Measurements from ENCODE around the gene CSF3R.
"Not testable (repeated sequence)": the region's sequence is repeated elsewhere in the genome, so short reads cannot be mapped to it uniquely, and the experiment has no call there.

CSF3R gene

DNA sequence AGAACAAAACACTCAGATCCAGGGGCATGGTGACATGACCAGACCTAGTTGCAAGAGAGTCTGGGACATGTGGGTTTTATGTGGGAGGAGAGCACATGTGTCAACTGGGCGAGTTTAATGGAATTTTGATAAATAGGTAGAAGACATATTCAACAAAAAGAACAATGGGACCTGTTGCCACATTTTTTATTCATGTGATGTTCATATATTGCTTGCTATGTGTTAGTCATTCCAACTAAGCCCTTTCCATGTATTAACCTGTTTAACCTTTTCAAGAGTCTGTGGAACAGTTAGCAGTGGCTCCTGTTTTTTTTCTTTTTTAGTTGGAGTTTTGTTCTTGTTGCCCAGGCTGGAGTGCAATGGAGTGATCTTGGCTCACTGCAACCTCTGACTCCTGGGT is 30.1 kb upstream of the CSF3R start:
- no peak for DNase-seq (ENCODE audit: low spot score)

DNA sequence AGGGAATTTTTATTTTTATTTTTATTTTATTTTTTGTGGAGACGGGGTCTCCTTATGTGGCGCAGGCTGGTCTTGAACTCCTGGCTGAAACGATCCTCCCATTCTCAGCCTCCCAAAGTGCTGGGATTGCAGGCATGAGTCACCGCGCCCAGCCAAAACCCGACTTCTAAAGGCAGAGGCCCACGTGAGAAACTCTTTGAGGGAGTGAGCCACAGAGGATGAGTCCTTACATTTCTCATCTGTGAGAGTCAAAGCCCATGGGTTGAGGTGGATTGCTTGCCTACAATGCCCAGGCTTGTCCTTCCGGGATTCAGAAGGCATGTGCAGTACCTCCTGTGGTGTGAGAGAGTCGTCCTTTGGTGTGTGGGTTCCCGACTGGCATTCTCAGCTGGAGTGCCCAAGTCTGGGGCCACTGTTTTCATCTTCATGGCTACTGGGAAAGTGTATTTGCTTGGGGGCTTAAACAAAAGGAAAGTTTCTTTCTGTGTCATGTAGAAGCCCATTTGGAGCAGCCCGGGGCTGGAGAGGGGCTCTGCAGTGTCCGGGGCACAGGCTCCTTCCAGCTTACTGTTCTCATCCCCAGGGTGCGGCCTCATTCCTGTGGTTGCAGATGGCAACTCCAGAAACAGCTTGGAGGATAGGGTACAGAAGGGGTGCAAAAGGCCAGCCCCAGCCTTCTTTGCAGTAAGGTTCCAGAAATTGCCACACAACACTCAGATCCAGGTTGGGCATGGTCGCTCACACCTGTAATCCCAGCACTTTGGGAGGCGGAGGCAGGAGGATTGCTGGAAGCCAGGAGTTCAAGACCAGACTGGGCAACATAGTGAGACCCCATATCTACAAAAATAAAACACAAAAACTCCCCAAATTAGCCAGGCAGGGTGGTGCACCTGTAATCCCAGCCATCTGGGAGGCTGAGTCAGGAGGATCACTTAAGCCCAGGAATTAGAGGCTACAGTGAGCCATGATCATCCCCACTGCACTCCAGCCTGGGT is 29.4 kb upstream of the CSF3R start:
- no peak for DNase-seq (ENCODE audit: low spot score)

DNA sequence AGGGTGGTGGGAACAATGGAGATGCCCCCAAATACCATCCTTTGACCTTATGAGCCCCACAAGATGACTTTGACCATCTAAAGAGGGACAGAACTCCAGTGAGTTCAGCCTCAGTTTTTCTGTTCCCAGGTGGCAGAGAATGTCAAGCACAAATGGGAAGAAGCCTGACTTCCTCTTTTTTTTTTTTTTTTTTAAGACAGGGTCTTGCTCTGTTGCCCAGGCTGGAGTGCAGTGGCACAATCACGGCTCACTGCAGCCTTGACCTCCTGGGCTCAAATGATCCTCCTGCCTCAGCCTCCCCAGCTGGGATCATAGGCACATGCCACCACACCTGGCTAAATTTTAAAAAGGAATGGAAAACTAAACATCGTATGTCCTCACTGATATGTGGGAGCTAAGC is 28.5 kb upstream of the CSF3R start:
- not testable (repeated sequence) for DNase-seq (ENCODE audit: low spot score)

DNA sequence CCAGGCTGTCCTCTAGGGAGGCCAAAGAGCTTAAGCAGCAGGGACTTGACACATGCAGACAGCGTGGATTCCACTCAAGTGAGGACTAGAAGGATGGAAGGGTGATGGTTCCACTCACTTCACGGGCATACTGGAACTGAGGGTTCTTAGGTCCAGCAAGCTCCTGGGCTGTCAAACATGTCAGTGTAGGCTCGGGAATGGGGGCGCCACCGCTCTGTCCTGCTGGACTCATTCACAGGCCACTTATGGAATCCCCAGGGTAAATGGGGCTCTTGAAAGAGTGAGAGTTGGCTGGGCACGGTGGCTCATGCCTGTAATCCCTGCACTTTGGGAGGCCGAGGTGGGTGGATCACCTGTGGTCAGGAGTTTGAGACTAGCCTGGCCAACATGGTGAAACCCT is 27.7 kb upstream of the CSF3R start:
- no peak for DNase-seq (ENCODE audit: low spot score)

DNA sequence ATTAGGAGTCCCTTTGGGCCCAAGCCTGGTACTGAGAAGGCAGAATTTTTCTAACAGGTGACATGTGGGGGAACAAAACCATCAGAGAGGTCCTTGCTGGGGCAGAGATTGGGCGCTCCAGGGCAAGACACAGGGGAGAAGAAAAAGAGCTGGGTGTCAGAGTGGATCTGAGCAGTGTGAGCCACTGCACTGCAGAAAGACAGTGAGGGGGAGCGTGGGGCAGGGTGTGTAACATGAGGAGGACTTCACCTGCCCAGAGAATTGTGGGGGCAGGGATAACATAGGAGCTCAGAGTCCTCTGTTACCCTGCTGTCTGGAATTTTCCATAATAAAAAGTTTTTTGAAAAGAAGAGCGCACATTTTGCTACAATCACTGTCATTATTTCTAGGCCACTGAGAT is 25.5 kb upstream of the CSF3R start:
- DNase-seq (ENCODE audit: low spot score), result no peak

DNA sequence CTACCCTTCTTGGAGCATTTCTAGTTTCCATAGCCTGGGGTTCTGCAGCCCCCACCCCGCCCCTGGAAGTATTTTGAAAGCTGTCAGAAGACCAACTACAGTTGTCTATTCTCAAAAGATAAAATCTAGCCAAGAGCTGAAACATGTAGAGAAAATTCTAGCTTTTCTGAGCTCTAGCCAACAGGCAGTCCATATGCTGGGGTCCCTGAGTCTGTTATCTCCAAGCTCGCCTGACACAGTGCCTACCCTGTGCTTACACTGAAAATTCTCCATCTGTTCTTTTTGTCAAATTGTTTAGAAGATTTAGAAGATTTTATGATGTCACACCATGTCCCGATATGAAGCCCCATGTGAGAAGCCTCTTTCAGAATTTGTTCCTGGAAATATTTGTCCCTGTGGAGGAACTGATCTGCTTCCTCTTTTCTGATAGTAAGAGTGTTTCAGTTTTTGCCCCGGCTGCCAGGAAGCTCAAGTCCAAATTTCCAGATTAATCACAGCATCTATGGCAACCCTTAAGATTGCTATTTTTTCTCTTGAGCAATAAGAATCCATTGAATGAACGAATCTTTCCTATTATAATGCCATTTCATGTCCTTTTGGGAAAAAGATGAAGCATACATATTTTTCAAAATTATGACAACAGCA is 23.7 kb upstream of the CSF3R start:
- DNase-seq (ENCODE audit: low spot score), result no peak

DNA sequence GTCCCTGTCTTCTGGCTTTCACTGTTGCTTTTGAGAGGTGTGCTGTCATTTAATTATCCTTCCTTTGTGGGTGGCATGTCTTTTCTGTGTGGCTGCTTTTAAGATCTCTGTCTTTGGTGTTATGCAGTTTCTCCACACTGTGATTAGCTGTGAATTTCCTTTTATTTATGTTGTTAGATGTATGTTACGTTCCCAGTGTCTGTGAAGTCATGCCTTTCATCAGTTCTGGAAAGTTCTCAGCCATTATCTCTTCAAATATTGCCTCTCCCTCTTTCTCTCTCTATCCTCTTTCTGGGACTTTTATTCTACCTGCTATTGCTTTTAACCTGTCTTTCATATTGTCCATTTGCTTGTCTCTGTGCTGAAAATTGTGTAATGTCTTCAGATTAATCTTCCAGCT is 21.0 kb upstream of the CSF3R start:
- no peak for DNase-seq (ENCODE audit: low spot score)

DNA sequence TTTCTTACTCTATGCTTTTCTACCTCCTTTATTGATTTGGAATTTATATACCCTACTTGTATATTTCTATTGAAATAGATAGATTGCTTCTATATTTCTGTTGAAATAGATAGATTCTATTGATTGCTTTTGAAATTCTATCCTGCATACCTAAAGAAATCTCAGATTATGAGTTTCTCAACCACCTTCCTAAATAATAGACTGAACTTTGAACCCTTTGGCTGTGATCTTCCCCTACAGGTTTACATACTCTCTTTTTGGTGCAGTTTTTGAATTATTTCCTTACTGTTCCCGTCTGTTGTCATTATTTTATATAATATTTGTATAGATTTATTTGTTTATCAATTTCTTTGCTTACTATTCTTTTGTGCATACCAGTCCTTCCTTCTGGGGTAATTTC is 20.4 kb upstream of the CSF3R start:
- no peak for DNase-seq (ENCODE audit: low spot score)

DNA sequence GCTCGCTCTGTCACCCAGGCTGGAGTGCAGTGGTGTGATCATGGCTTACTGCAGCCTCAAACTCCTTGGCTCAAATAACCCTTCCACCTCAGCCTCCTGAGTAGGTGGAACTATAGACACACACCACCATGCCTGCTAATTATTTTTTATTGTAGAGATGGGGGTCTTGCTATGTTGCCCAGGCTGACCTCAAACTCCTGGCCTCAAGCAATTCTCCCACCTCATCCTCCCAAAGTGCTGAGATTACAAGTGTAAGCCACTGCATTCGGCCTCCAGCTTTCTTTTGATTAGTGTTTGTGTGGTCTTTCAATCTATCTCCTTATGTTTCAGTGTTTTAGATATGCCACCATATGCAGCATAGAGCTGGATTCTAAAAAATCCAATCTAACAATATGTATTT is 19.9 kb upstream of the CSF3R start:
- no peak for DNase-seq (ENCODE audit: low spot score)

DNA sequence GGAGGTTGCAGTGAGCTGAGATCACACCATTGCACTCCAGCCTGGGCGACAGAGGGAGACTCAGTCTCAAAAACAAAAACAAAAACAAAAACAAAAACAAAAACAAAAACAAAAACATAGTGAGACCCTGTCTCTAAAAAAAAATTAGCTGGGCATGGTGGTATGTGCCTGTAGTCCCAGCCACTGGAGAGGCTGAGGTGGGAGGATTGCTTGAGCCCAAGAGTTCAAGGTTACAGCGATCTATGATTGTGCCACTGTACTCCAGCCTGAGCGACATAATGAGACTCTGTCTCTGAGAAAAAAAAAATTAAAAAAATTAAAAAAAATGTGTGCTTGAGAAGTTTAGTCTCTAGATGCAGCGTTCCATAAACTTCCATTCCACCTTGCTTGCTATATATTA is 19.2 kb upstream of the CSF3R start:
- DNase-seq (ENCODE audit: low spot score), result not testable (repeated sequence)

DNA sequence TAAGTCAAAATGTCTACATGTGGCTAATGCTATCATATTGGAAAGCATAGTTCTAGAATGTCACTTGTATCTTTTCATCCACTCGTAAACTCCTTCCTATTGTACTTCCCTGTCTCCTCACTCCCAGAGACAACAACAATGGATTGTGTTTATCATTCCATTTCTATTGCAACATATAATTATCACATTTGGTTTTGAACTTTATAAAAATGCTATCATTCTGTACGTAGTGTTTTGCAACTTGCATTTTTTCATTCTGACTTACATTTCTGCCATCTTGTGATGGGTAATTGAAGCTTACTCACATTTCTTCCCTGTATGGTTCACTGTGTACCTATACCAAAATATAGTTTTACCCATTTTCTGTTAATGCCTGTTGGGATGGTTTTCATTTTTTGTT is 14.5 kb upstream of the CSF3R start:
- no peak for DNase-seq (ENCODE audit: low spot score)

DNA sequence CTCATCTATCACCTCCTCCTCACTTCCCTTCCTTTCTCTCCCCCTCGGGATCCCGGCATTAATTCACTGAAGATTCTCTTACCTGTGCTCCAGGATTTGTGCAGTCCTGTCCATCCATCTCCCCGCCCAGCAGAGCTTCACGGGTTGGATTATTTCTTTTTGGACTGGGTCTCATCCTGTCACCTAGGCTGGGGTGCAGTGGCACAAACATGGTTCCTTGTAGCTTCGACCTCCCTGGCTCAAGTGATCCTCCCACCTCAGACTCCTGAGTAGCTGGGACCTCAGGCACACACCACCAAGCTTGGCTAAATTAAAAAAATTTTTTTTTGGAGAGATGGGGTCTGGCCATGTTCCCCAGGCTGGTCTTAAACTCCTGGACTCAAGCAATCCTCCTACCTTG is 12.3 kb upstream of the CSF3R start:
- DNase-seq (ENCODE audit: low spot score), result no peak

DNA sequence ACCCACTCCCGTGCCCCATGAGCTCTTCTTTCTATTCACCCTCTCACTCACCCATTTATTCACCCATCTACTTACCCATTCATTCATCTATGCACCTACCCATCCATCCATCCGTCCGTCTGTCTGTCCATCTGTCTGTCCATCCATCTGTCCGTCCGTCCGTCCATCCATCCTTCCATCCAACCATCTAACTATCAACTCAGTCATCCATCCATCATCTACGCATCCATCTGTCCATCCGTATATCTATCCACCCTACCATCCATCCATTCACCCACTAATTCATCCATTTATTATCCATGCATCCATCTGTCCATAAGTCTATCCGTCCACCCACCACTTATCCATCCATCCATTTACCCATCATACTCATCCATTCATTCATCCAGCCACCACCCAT is 10.8 kb upstream of the CSF3R start:
- no peak for DNase-seq (ENCODE audit: low spot score)

DNA sequence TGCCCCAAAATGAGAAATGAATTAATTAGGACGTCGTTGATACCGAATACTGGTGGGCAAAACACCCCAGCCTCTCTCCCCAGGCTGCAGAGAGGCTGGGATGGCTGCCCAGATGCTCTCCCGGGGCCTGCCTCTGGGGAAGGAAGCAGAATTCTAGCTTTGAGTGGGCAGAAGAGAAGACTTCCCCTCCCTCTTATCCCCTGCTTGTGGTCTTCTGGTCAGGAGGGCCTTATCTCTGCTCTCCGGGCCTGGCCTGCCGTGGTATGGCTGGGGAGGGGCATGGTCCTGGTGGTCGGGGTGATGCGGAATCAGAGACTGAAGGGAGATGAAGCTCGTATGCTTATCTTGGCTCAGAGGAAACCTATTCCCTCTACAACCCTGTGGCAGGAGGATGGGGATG is 9.8 kb upstream of the CSF3R start:
- DNase-seq (ENCODE audit: low spot score), result no peak

DNA sequence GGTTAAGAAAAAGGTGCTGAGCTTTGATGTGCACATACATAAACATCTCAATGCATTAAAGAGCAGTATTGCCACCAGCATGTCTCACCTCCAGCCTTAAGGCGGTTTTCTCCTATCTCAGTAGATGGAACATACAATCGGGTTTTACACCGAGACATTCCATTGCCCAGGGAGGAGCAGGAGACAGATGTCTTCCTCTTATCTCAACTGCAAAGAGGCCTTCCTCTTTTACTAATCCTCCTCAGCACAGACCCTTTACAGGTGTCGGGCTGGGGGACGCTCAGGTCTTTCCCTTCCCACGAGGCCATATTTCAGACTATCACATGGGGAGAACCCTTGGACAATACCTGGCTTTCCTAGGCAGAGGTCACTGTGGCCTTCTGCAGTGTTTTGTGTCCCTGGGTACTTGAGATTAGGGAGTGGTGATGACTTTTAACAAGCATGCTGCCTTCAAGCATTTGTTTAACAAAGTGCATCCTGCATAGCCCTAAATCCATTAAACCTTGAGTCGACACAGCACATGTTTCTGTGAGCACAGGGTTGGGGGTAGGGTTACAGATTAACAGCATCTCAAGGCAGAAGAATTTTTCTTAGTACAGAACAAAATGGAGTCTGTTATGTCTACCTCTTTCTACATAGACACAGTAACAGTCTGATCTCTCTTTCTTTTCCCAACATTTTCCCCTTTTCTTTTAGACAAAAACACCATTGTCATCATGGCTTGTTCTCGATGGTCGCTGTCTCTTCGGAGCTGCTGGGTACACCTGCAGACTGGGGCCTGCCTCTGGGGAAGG is 6.7 kb upstream of the CSF3R start:
- DNase-seq (ENCODE audit: low spot score), result not testable (repeated sequence)

DNA sequence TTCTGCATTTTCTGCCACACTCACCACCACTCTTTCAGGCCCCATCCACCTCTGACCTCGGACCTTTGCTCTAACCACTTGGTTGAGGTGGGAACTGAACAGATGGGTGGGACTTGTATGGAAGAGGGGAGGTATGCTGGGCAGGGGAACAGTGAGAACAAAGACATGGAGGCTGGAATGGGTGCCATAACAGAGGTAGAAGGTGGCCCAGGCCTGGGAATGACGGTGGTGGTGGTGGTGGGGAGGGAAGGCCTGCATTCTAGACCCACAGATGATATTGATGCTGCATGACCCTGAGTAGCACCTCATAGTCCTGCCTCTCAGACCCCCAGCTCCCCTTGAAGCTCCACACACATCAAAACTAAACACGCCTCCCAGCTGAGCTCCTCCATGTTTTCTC is 5.2 kb upstream of the CSF3R start:
- no peak for DNase-seq (ENCODE audit: low spot score)

DNA sequence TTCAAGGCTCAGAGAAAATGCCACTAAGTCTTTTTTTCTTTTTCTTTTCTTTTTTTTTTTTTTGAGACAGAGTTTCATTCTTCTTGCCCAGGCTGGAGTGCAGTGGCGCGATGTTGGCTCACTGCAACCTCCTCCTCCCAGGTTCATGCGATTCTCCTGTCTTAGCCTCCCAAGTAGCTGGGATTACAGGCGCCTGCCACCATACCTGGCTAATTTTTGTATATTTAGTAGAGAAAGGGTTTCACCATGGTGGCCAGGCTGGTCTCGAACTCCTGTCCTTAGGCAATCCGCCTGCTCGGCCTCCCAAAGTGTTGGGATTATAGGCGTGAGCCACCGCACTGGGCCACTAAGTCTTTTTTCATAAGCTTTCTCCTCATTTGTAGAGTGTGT is 4.6 kb upstream of the CSF3R start:
- not testable (repeated sequence) for DNase-seq (ENCODE audit: low spot score)

DNA sequence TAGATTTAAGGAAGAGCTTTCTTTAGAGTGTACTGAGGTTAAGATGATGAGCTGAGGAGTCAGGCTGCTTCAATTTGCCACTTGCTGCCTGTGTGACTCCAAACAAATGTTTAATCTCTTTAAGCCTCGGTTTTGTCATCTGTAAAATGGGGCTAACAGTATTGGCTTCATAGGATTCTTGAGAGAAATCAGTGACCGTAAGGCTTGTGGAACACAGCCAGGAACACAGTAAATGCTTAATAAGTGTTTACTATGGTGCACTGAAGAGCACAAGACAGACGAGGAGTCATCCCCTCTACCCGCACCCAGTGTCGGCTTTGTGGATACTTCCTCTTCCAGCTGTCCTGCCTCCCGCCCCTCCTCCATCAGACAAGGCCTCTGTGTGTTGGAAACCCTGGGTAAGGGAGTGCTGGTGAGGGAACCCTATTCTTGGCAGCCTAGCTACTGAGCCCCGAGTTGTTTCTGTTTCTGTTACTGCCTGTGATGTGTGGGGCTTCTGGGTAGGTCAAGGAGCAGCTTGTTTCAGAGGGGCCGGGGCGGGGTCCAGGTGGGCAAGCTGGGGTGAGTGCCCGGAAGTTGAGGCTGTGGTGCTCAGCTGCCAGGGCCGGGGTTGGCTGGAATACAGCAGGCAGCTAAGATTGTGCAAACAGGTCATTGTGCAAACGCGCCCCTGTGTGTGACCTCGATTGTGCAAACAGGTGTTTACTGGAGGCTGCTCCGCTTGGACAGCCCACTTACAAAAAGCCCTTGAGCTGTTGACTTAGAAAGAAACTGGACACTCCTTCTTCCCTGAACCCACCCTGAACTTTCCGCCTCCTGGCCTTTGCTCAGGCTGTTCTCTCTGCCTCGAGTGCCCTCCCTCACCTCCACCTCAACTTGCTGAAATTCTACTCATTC is 4.0 kb upstream of the CSF3R start:
- DNase-seq (ENCODE audit: low spot score), result no peak

DNA sequence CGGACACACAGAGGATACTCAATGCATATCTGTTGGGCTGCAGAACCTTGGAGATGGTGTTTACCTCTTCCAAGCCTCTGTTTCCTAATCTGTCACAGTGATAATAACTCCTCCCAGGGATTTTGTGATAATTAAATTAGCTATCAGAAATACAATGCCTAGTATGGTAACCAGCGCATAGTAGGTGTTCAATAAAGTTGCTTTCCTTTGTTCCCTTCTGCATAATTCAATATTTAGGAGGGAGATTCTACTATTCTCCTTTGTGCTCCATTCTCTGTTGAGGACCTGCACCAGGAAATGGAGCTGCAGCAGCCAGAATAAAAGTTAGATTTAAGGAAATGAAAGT is 3.4 kb upstream of the CSF3R start:
- no peak for DNase-seq (ENCODE audit: low spot score)

DNA sequence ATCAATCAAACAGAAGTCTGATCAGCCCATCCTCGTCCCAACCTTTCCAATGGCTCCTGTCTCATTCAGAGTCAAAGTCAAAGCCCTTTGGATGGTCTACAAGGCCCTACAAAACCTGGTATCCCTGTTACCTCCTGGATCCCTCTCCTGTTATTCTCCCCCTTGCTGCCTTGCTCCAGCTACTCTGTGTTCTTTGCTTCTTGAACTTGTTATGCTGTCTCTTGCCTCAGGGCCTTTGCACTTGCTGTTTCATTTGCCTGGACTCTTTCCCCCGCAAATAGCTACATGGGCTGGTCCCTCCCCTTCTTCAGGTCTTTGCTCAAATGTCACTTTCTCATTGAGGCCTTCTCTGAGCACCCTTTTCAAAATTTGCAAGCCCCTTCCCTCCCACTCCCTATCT is 1.4 kb upstream of the CSF3R start:
- no peak for DNase-seq (ENCODE audit: low spot score)

DNA sequence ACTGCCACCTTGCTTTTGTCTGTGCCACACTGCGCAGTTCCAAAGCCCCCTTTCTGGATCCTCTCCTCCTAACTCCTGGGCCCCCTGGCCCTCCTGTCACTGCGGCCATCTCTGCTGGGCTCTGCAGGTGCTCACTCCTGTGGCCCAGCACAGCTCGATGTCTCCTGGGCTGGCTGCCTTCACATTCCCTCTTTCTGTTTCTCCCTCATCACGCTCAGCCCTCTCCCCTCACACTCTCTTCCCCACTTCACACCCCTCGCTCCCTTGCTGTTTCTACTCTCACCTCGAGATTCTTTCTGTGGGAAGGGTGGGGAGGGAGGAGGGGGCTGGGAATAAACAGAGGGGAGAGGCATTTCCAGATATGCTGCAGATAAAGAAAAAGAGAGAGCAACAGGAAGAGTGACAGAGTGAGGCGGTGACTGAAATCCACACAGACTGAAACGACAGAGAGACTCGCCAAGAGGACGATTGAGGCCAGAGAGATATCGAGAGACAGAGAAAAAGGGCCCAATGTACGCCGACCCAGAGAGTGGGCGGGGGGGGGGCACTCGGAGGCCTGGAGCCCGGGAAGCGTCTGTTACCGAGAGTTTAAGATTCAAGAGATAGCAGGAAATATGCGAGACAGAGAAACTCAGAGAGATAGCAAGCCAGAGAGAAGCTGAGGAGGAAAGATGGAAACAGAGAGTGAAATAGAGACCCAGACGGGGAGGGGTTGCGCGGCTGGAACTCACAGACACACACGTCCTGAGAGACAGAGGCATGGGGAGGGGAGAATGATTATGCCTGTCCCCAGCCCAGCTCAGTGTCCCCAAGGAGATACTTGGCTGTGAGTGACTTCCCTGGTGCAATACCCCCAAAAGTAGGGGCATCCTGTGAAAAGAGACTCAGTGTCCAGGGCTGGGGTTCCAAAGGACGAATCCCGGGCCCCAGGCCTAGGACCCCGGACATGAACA is 666 bp downstream of the CSF3R start:
- no peak for DNase-seq (ENCODE audit: low spot score)

Measured in kidney capillary endothelial cell (primary cell).